Neural progenitor cell (in vitro differentiated cells): ENCODE data around the gene FOXJ3.

Source experiments
- CTCF ChIP-seq: fragments of 200-600 bp; sonication (generic); IDR thresholded peaks from 2 replicates; pipeline ENCODE4 v1.5.1; 2017; ENCODE audit warnings: antibody characterized with exemption, mild to moderate bottlenecking
- EZH2 ChIP-seq: fragments of 200-600 bp; sonication (generic); IDR thresholded peaks from 2 replicates; pipeline ENCODE4 v1.6.1; 2017; ENCODE audit warnings: antibody characterized with exemption, mild to moderate bottlenecking, moderate library complexity

- TF ChIP-seq CTCF (no peak), EZH2 (no peak)
Measured at GRCh38 chr1:42328047-42328625, 6.9 kb downstream of the FOXJ3 start.
